ENCODE results near the gene CACNA1C.

- TF ChIP-seq USF2 (IDR thresholded peaks at IDR 0.05; ENCODE audit: low read depth, low read length) (peak; percentile 63; the same call in 1 of the 2 replicates), MXI1 (IDR thresholded peaks at IDR 0.05; ENCODE audit: borderline replicate concordance, low read depth, low read length) (peak; percentile 83; the same call in 1 of the 2 replicates), POLR2A (IDR thresholded peaks at IDR 0.05; ENCODE audit: low read depth, low read length) (peak; percentile 60), RAD21 (IDR thresholded peaks at IDR 0.05; ENCODE audit: low read length) (peak; percentile 17), CTCF (conservative IDR thresholded peaks at IDR 0.05; ENCODE audit: low read depth, low read length) (no peak), MAFK (IDR thresholded peaks at IDR 0.05; ENCODE audit: low read depth, low read length) (peak; percentile 26; the same call in 1 of the 2 replicates), SMC3 (IDR thresholded peaks at IDR 0.05; ENCODE audit: low read depth, low read length) (no peak), CEBPB (IDR thresholded peaks at IDR 0.05; ENCODE audit: low read depth, low read length) (peak; percentile 79), ELK1 (IDR thresholded peaks at IDR 0.05; ENCODE audit: borderline replicate concordance, low read depth, low read length) (no peak), NFE2L2 (IDR thresholded peaks at IDR 0.05; ENCODE audit: low read depth, low read length) (peak; percentile 61)
Observed at GRCh38 chr12:2613326-2614073, 560.7 kb downstream of the CACNA1C start.

Data from IMR-90 (cell line).